Inflammatory macrophage (primary cell): ENCODE measurements around the gene CDK18.

Source experiments
- DNase-seq, 2 donors: peaks; one replicate each; pipeline ENCODE4 v3.0.0-alpha.2; 2020 to 2022

CDK18 gene

DNA sequence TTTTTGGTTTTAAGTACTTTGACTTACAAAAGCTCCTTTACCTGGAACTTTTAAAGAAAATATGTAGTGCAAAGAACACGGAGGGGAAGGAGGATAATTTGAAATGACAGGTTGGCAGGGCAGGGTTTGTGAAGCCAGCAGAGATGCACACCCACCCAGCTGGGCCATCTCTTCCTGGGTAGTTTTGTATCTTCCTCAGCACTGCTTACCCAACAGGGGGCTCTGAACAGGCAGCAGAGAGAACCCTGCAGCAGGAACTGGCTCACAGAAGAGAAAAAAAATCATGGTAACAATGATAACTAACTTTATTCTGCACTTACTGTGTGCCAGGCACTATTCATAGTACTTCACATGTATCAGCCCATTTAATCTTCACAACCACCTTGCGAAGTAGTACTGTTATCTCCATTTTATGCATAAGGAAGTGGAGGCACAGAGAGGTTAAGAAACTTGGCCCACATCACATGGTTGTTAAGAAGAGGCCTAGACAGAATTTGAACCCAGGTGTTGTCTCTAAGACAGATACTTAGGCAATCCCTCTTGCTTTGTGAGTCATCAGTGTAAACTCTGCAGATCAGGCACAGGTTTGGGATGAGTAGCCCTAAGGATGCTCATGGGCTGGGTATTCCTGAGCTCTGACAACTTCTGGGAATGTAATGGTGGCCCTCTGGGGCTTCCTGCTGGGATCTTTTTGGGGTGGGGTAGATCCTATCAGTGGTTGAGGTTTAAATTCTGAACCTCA is 66.5 kb downstream of the CDK18 start:
- DNase-seq, result no peak

DNA sequence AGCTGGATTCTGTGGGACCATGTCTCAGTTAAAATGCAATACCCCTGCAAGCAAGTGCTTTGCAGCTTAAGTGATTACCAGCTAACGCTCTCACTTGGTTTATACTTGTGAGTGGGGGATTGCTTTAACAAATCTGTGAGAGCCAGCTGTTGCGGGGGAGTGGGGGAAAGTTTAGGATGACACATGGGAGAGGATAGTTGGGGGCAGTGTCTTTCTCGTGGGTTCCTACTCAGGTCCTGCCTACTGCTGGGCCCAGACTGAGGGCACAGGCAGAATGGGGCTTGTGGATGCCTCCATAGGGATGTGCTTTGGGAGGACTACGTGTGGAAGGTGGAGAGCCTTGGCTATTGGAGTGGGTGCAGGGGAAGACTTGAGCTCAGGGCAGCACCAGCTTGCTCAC is 67.3 kb downstream of the CDK18 start:
- no peak for DNase-seq

DNA sequence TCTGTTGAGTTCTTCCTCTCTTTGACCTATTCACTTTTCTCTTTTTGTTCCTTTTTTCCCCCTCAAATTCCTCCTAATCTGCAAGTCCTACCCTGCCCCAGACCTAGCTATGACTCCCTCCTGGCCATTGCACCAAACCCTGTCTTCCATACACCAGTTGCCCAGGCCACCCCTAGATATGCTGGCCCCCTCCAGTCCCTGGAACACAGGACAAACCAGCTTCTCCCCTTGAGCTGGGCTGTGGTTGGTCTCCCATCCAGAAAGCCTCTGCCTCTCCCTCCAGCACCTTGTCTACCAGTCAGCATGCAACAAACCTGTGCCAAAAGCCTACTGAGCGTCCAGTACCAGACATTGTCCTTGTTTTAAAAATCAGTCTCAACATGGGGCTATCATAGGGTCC is 68.0 kb downstream of the CDK18 start:
- DNase-seq, result no peak

- DNase-seq, result no peak
Measured at GRCh38 chr1:205575294-205575885, 70.9 kb downstream of the CDK18 start.

DNA sequence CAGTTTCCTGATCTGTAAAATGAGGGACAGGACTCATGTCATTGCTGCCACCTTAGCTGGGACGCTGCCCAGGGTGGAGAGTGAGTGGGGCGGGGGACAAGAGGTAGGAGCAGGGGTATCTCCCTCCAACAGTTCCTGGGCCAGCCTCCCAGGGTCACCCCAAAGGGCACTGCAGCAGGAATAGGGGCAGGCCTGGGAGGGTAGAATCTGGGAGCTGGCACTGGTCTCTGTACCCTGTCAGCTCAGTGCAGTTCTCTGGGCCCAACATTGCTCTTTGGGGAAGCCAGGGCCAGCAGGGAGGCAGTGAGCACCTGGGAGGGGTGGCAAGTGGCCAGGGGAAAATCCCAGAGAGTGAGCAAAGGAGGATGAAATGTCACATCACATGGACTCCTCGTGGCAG is 71.5 kb downstream of the CDK18 start:
- no peak for DNase-seq

GRCh38 chr1:205576805-205577761 is 72.6 kb downstream of the CDK18 start:
- no peak for DNase-seq

DNA sequence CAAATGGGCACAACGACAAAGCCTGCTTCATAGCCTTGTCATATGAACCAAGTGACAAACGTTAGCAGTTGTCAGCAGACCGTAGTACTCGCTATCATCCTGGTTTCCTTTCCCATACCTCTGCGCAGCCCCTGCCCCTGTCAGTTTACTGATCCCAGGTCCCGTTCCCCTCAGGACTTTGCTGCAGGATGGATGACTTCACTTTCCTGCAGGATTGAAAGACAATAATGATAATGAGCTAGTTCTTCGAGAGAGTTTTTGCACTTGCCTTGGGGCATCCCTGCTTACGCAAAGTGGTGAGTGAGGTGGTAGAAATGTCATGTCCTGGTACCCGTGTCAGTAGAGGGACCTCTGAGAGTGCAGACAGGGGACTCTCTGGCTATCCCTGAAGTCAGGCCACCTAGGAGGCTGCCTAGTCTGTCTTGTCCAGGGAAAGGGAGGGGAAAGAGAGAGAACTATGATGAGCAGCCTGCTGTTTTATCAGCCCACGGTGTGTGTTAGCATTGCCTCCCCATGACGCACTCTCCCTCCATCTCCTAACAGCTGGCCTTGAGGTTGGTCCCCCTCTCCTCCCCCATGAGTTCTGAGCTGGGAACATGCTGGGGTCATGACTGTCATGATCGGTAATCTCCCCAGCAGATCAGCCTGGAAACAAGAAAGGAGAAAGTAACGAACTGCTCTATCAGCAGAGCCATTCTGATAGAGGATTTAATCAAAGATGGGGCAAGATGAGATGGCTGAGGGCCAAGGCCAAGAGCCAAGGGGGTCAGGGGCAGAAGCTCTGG is 73.6 kb downstream of the CDK18 start:
- DNase-seq, result no peak

- DNase-seq, result no peak
Measured at GRCh38 chr1:205578780-205579571, 74.5 kb downstream of the CDK18 start.

- no peak for DNase-seq
Measured at GRCh38 chr1:205579711-205580110, 75.2 kb downstream of the CDK18 start.

DNA sequence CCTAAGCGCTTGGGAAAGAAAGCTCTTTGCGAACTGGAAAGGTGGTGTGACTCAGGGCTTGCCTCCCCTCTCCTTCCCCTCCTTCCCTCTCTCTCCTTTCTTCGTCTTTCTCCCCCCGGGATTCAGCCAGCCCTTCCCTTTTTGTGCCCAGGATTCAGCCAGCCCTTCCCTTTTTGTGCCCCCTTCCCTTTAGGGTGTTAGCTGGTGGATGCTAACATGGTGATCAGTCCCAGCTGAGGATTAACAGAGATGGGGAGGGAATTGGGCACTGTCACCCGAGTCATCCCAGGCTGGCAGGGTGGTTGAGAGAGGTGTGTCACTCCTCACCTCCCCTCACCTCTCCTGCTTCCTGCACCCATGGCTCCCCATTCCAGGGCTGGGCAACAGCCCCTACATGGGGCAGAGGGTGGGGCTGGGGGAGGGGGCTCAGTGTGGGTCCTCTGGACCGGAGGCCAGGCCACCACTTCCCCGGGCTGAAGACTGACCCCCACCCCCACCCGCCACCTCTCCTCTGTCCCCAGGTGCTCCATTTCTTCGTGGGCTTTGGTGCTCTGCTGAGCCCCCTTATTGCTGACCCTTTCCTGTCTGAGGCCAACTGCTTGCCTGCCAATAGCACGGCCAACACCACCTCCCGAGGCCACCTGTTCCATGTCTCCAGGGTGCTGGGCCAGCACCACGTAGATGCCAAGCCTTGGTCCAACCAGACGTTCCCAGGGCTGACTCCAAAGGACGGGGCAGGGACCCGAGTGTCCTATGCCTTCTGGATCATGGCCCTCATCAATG is 75.9 kb downstream of the CDK18 start:
- no peak for DNase-seq

- no peak for DNase-seq
Measured at GRCh38 chr1:205580923-205581180, 76.4 kb downstream of the CDK18 start.

DNA sequence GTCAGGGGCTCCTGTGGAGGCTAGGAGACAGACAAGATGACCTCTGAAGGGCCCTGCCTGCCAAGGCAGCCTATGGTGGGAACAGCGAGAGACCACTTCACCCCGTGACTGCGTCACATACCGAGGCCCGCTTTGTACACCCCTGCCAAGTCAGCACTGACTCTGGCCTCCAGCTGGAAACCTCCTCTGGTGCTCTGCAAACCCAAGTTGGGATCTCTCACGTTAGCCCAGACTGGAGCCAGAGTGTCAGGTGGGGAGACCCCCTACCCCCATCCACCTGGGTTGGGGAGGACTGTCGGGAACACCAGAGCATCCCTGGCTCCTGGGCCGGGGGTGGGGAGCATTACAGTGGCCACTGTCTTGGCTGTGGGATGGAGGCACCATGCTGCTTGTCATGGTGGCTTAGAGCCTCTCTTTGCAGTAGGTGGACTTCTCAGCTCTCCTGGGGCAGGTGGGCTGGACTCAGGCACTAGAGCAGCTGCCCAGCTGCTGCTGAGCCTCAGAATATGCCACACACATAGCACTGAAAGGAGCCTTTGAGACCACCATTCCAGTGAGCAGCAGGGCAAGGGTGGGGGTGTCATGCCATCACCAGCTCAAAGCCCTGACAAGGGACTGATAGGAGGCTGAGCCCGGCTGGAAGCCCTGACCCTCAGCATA is 77.0 kb downstream of the CDK18 start:
- no peak for DNase-seq

- DNase-seq, result no peak
Measured at GRCh38 chr1:205582046-205582445, 77.6 kb downstream of the CDK18 start.
